ENCODE results near the gene LETM1. TPM values are rescaled to one million over a fixed set of nuclear protein-coding genes. Genes with fewer than 3 reads are reported as not detected.
A peak's percentile ranks its signal among the peaks of the same experiment; 100 is the strongest.

Gene LETM1
- total RNA-seq, 1 donor from 2014 or later = 39.8 TPM

- DNase-seq (ENCODE audit: missing footprints) (no peak), ATAC-seq (no peak)
- intact Hi-C loops (cut with DNase I) = no loop called here
These were observed 18.2 kb upstream of the LETM1 start for GRCh38 chr4:1874201-1874600.

GRCh38 chr4:1873776-1874175 is 17.8 kb upstream of the LETM1 start:
- DNase-seq (ENCODE audit: missing footprints) = no peak
- no peak for ATAC-seq
- intact Hi-C loops (cut with DNase I) = no loop called here

- intact Hi-C loops (cut with DNase I) = no loop called here
These were observed 17.3 kb upstream of the LETM1 start for GRCh38 chr4:1873291-1873690.

GRCh38 chr4:1872870-1873269 is 16.9 kb upstream of the LETM1 start:
- DNase-seq (ENCODE audit: missing footprints) (no peak), ATAC-seq (no peak)
- intact Hi-C loops (cut with DNase I) = no loop called here

More at GRCh38 chr4:1873291-1873690, 17.3 kb upstream of the LETM1 start:
- ATAC-seq = no peak
- DNase-seq (ENCODE audit: missing footprints) = no peak

GRCh38 chr4:1871471-1872021 is 15.6 kb upstream of the LETM1 start:
- ATAC-seq (no peak), DNase-seq (ENCODE audit: missing footprints) (peak; percentile 72)
- intact Hi-C loops (cut with DNase I) = no loop called here

GRCh38 chr4:1870578-1871443 is 14.9 kb upstream of the LETM1 start, which contains the start of gene NSD2:
Gene NSD2 (plus strand): TSS chr4:1871393. CDS start chr4:1900655, 29,262 bp downstream.
- intact Hi-C loops (cut with DNase I) = loop anchor here (1.0 kb wide), 1 partner anchor 14 kb away; no protein-coding TSS in a partner anchor
- peak; percentile 86 for ATAC-seq

GRCh38 chr4:1870328-1870577 is 14.3 kb upstream of the LETM1 start:
- ATAC-seq = peak; percentile 80
- intact Hi-C loops (cut with DNase I) = loop anchor here (1.0 kb wide), 1 partner anchor 13 kb away; no protein-coding TSS in a partner anchor
- peak; percentile 96 for DNase-seq (ENCODE audit: missing footprints)

More at GRCh38 chr4:1870578-1871443, 14.9 kb upstream of the LETM1 start, which contains the start of gene NSD2:
- peak; percentile 94 for DNase-seq (ENCODE audit: missing footprints)

- ATAC-seq (peak; percentile 10), DNase-seq (ENCODE audit: missing footprints) (no peak)
- intact Hi-C loops (cut with DNase I) = loop anchor here (1.0 kb wide), 1 partner anchor 12 kb away; no protein-coding TSS in a partner anchor
These were observed 13.8 kb upstream of the LETM1 start for GRCh38 chr4:1869530-1870327.

GRCh38 chr4:1868912-1869311 is 13.0 kb upstream of the LETM1 start:
- ATAC-seq (no peak), DNase-seq (ENCODE audit: missing footprints) (no peak)
- intact Hi-C loops (cut with DNase I) = no loop called here

GRCh38 chr4:1868293-1868692 is 12.3 kb upstream of the LETM1 start:
- no peak for ATAC-seq
- no peak for DNase-seq (ENCODE audit: missing footprints)
- intact Hi-C loops (cut with DNase I) = no loop called here

- intact Hi-C loops (cut with DNase I) = no loop called here
- ATAC-seq = no peak
These were observed 10.3 kb upstream of the LETM1 start for GRCh38 chr4:1866189-1866661.

GRCh38 chr4:1864076-1865008 is 8.4 kb upstream of the LETM1 start:
- intact Hi-C loops (cut with DNase I) = no loop called here
- ATAC-seq (no peak), DNase-seq (ENCODE audit: missing footprints) (no peak)

More at GRCh38 chr4:1866189-1866661, 10.3 kb upstream of the LETM1 start:
- no peak for DNase-seq (ENCODE audit: missing footprints)

- ATAC-seq (no peak), DNase-seq (ENCODE audit: missing footprints) (no peak)
- intact Hi-C loops (cut with DNase I) = no loop called here
These were observed 7.5 kb upstream of the LETM1 start for GRCh38 chr4:1863297-1864033.

GRCh38 chr4:1862961-1863296 is 7.0 kb upstream of the LETM1 start:
- ATAC-seq = no peak
- intact Hi-C loops (cut with DNase I) = no loop called here
- DNase-seq (ENCODE audit: missing footprints) = no peak

GRCh38 chr4:1862055-1862911 is 6.3 kb upstream of the LETM1 start:
- DNase-seq (ENCODE audit: missing footprints) = no peak
- intact Hi-C loops (cut with DNase I) = no loop called here
- no peak for ATAC-seq

- DNase-seq (ENCODE audit: missing footprints) (no peak), ATAC-seq (no peak)
- intact Hi-C loops (cut with DNase I) = no loop called here
These were observed 3.4 kb upstream of the LETM1 start for GRCh38 chr4:1859389-1859753.

- ATAC-seq (no peak), DNase-seq (ENCODE audit: missing footprints) (no peak)
- intact Hi-C loops (cut with DNase I) = loop anchor here (1.0 kb wide), 1 partner anchor 12 kb away; no protein-coding TSS in a partner anchor
These were observed 2.0 kb upstream of the LETM1 start for GRCh38 chr4:1857931-1858330.

Measured in Right ventricle myocardium inferior (tissue), 1 donor.